Measurements from ENCODE around the gene TRPM1.

DNA sequence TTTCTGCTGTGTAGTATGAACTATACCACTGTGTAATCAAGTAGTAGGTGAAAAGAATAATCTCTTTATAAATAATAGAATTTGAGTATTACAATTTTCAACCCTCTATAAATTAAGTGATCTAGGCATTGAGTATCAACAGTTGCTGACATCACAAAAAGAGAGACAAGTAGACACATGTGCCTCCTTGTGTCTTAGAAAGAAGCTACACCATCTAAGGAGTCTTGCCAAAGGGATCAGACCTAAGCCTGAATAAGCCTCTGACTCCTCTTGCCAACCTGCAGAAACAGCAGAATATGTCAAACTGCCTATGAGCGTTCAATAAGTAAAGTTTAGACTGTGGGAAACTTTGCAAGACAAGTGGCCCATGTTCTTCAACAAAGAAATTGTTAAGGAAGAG lies 104.3 kb downstream of the TRPM1 start:
- TF ChIP-seq, protein P1, sequence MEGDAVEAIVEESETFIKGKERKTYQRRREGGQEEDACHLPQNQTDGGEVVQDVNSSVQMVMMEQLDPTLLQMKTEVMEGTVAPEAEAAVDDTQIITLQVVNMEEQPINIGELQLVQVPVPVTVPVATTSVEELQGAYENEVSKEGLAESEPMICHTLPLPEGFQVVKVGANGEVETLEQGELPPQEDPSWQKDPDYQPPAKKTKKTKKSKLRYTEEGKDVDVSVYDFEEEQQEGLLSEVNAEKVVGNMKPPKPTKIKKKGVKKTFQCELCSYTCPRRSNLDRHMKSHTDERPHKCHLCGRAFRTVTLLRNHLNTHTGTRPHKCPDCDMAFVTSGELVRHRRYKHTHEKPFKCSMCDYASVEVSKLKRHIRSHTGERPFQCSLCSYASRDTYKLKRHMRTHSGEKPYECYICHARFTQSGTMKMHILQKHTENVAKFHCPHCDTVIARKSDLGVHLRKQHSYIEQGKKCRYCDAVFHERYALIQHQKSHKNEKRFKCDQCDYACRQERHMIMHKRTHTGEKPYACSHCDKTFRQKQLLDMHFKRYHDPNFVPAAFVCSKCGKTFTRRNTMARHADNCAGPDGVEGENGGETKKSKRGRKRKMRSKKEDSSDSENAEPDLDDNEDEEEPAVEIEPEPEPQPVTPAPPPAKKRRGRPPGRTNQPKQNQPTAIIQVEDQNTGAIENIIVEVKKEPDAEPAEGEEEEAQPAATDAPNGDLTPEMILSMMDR (IDR thresholded peaks at IDR 0.05), result no peak
- TF ChIP-seq POLR2A (IDR thresholded peaks at IDR 0.05), result no peak

Measured in body of pancreas (tissue), 4 donors.